ENCODE data around the gene DOCK4. TPM values are rescaled to one million over a fixed set of nuclear protein-coding genes. Genes with fewer than 3 reads are reported as not detected.

The DOCK4 gene
- total and polyA plus RNA-seq, 2 of the 8 experiments (the other 6 are each of a cell fraction or from before 2014, with no cell fraction given): 5.1 to 23.6 TPM

DNA sequence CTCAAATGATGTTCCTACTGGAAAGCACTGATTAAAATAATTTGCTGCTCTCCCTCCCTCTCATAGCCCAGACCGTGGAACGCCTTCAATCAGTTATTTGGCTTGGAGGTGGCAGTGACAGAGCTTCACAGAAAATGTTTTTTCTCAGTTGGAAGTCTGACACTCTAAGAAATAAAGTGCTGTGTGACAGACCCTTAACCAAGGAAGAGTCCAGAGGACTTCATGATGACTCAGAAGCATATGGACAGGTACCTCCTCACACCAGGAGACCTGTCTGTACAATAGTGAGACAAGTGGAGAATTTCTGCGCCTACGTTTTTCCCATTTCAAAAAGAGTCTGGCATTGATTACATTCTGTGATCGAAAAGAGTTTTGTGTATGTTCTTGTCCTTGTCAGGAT, 295.5 kb downstream of the DOCK4 start:
- ChIA-PET CTCF (ENCODE audit: partially characterized antibody) (interaction anchor here (0.7 kb wide), 1 partner anchor 12 kb away, joined by 3 read pairs; no protein-coding TSS in a partner anchor), POLR2A (ENCODE audit: partially characterized antibody) (no interaction called here)
- H2BK20ac ChIP-seq (ENCODE audit: low read length): no peak overlapping the region
- H4K5ac ChIP-seq (ENCODE audit: insufficient read length, low read depth, low read length): no peak overlapping the region
- H2BK15ac ChIP-seq (ENCODE audit: low read length): no peak overlapping the region
- H3K79me2 ChIP-seq (ENCODE audit: control insufficient read depth in 1 of 2, insufficient read depth in 2 of 2, low read length in 2 of 2): no peaks in the 10 kb centered on the region
- H2BK12ac ChIP-seq (ENCODE audit: low read depth, low read length): no peak overlapping the region
- H3K18ac ChIP-seq (ENCODE audit: extremely low read depth, low read length): no peak overlapping the region
- H3K4me2 ChIP-seq (ENCODE audit: insufficient read depth in 1 of 2, low read depth in 2 of 2, low read length in 2 of 2): no peak overlapping the region
- DNase-seq (ENCODE audit: low read depth in 1 of 2, low spot score in 2 of 2) (no peak), FAIRE-seq (no peak)
- no peaks in the 10 kb centered on the region for H3K27me3 ChIP-seq (replicated peaks in 1 of 4; ENCODE audit: control insufficient read depth in 3 of 4, extremely low read depth in 1 of 4, insufficient read depth in 3 of 4, low read length in 3 of 4)
- no peak overlapping the region for H3K23ac ChIP-seq (ENCODE audit: insufficient read length)
- no peak overlapping the region for H4K8ac ChIP-seq (ENCODE audit: extremely low read depth, insufficient read depth, low read length)
- H3K14ac ChIP-seq (ENCODE audit: insufficient read length): no peak overlapping the region
- H3K79me1 ChIP-seq (ENCODE audit: low read depth, low read length): no peaks in the 10 kb centered on the region
- no peak overlapping the region for H3K56ac ChIP-seq (replicated peaks; ENCODE audit: insufficient read length, low read depth, low read length)
- H2BK5ac ChIP-seq (ENCODE audit: low read depth, low read length): no peak overlapping the region
- H3K36me3 ChIP-seq (ENCODE audit: control insufficient read depth in 2 of 4, insufficient read depth in 4 of 4, low read length in 3 of 4): no peaks in the 10 kb centered on the region; a peak in 2 of 8 replicates
- no peak overlapping the region for H2AFZ ChIP-seq (ENCODE audit: low read length)
- no peak overlapping the region for H2BK120ac ChIP-seq (replicated peaks; ENCODE audit: low read depth, low read length)
- H4K20me1 ChIP-seq (replicated peaks in 1 of 2; ENCODE audit: control insufficient read depth in 1 of 2, insufficient read depth in 2 of 2, low read length in 2 of 2): no peaks in the 10 kb centered on the region
- H4K91ac ChIP-seq (replicated peaks; ENCODE audit: insufficient read length, low read length): no peak overlapping the region
- no peaks in the 10 kb centered on the region for H3K4me1 ChIP-seq (replicated peaks in 1 of 4; ENCODE audit: control insufficient read depth in 3 of 4, insufficient read depth in 4 of 4, low read length in 3 of 4)
- H3K9me3 ChIP-seq (ENCODE audit: insufficient read depth in 2 of 2, low read depth in 1 of 2, low read length in 1 of 2): no peaks in the 10 kb centered on the region
- WGBS, 2 experiments (ENCODE audit: extremely low coverage in 1 of 2, insufficient coverage in 1 of 2, insufficient read length in 1 of 2, insufficient replicate concordance in 2 of 2, low coverage in 1 of 2, low lambda C conversion rate in 2 of 2, missing lambda C conversion rate in 1 of 2): 93% methylated on average over 5 of the region's 5 CpGs; no CpG with 5 or more reads in 1 of the 2 experiments
- no peak overlapping the region for H2AK5ac ChIP-seq (ENCODE audit: low read depth, low read length)
- no peak overlapping the region for H3K27ac ChIP-seq (ENCODE audit: low read depth, low read length)
- H3K23me2 ChIP-seq (ENCODE audit: low read depth, low read length): peaks cover 8% of the 10 kb centered on the region; the same call in 1 of the 2 replicates
- H3K4ac ChIP-seq (replicated peaks; ENCODE audit: insufficient read length, low read depth, low read length): no peak overlapping the region
- no peak overlapping the region for H3K4me3 ChIP-seq (ENCODE audit: extremely low read depth in 1 of 4, insufficient read depth in 2 of 4, low read depth in 3 of 4, low read length in 4 of 4)
- H3K9ac ChIP-seq (replicated peaks in 1 of 4; ENCODE audit: extremely low read depth in 1 of 4, low read depth in 3 of 4, low read length in 3 of 4): no peak overlapping the region
- TF ChIP-seq CBX5 (IDR thresholded peaks at IDR 0.05; ENCODE audit: low read depth, low read length) (no peak), SUZ12 (IDR thresholded peaks at IDR 0.05; ENCODE audit: low read length) (no peak), HDAC2 (IDR thresholded peaks at IDR 0.05; ENCODE audit: borderline replicate concordance in 1 of 2, low read depth in 2 of 2, low read length in 2 of 2) (no peak), TCF12 (IDR thresholded peaks at IDR 0.05; ENCODE audit: low read depth, low read length) (no peak), ASH2L (IDR thresholded peaks at IDR 0.05; ENCODE audit: low read length) (no peak), SAP30 (IDR thresholded peaks at IDR 0.05; ENCODE audit: insufficient read depth, insufficient replicate concordance, low read length) (no peak), GABPA (IDR thresholded peaks at IDR 0.05; ENCODE audit: borderline replicate concordance, insufficient read depth, low read length) (no peak), TBP (IDR thresholded peaks at IDR 0.05; ENCODE audit: low read depth, low read length) (no peak), SP1 (IDR thresholded peaks at IDR 0.05; ENCODE audit: low read depth, low read length) (no peak), NRF1 (IDR thresholded peaks at IDR 0.05; ENCODE audit: low read depth, low read length) (no peak), KDM4A (IDR thresholded peaks at IDR 0.05; ENCODE audit: low read depth, low read length, severe bottlenecking) (no peak), ZNF274 (IDR thresholded peaks at IDR 0.05; ENCODE audit: borderline replicate concordance, extremely low read depth, low read length) (no peak), JUND (IDR thresholded peaks at IDR 0.05; ENCODE audit: low read length) (no peak), CTBP2 (IDR thresholded peaks at IDR 0.05; ENCODE audit: borderline replicate concordance, insufficient read depth, insufficient read length, low read length) (no peak), NANOG (IDR thresholded peaks at IDR 0.05; ENCODE audit: insufficient read depth, low read depth, low read length, poor library complexity, severe bottlenecking) (no peak)

Measured in H1 (cell line).